ENCODE results near the gene POLQ.

The POLQ gene

GRCh38 chr3:121574449-121574848 lies 28.7 kb upstream of the POLQ start:
- no peak for DNase-seq (ENCODE audit: low spot score)
- TF ChIP-seq CTCF (IDR thresholded peaks at IDR 0.05; ENCODE audit: borderline replicate concordance, control extremely low read depth, extremely low read depth, insufficient read depth, missing control alignments) = no peak
- in situ Hi-C loops (cut with MboI; ENCODE audit: low sequenced_read_pairs, unreplicated experiment) = loop anchor here (25.0 kb wide), 2 partner anchors 413 to 688 kb away; no protein-coding TSS in a partner anchor

DNA sequence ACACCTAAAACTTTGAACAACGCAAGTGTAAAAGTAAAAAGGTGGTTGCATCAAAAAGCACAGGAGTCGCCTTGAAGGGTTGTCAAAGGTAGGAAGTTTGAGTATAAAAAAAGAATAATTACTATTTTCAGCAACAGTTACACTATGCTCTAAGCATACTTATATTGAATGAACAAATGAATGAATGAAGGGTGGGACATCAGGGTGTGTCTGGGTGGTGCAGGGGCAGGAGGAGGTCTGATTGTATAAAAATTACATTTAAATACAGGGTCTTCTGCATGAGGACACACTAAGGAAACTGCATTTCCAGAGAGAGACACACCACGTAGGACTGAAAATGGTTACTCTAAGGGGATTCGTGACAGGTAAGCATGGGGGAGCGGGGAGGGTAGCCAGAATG lies 21.9 kb upstream of the POLQ start, which contains the start of gene ARGFX:
TSS of gene ARGFX (plus strand) at position 301 of the 400 bp plus-strand sequence. CDS start 2,765 bp downstream, outside the sequence.
- in situ Hi-C loops (cut with MboI; ENCODE audit: low sequenced_read_pairs, unreplicated experiment) = loop anchor here (25.0 kb wide), 2 partner anchors 420 to 695 kb away; no protein-coding TSS in a partner anchor
- no peak for DNase-seq (ENCODE audit: low spot score)
- TF ChIP-seq CTCF (IDR thresholded peaks at IDR 0.05; ENCODE audit: borderline replicate concordance, control extremely low read depth, extremely low read depth, insufficient read depth, missing control alignments) = no peak

DNA sequence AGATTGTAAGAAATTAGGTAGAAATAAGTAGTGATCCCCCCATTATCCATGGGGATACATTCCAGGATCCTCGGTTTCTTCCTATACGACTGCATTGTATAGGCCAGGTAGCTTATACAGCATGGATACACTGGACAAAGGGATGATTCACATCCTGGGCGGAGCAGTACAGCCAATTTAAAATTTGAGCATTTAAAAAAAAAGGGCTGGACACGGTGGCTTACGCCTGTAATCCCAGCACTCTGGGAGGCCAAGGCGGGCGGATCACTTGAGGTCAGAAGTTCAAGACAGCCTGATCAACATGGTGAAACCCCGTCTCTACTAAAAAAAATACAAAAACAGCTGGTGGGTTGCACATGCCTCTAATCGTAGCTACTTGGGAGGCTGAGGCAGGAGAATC lies 21.0 kb upstream of the POLQ start:
- TF ChIP-seq CTCF (IDR thresholded peaks at IDR 0.05; ENCODE audit: borderline replicate concordance, control extremely low read depth, extremely low read depth, insufficient read depth, missing control alignments) = no peak
- no peak for DNase-seq (ENCODE audit: low spot score)
- in situ Hi-C loops (cut with MboI; ENCODE audit: low sequenced_read_pairs, unreplicated experiment) = loop anchor here (25.0 kb wide), 2 partner anchors 421 to 696 kb away; no protein-coding TSS in a partner anchor

GRCh38 chr3:121562148-121562547 lies 16.4 kb upstream of the POLQ start:
- in situ Hi-C loops (cut with MboI; ENCODE audit: low sequenced_read_pairs, unreplicated experiment) = loop anchor here (25.0 kb wide), 2 partner anchors 425 to 700 kb away; no protein-coding TSS in a partner anchor
- no peak for DNase-seq (ENCODE audit: low spot score)
- no peak for TF ChIP-seq CTCF (IDR thresholded peaks at IDR 0.05; ENCODE audit: borderline replicate concordance, control extremely low read depth, extremely low read depth, insufficient read depth, missing control alignments)

GRCh38 chr3:121557426-121557934 lies 11.7 kb upstream of the POLQ start:
- in situ Hi-C loops (cut with MboI; ENCODE audit: low sequenced_read_pairs, unreplicated experiment) = loop anchor here (25.0 kb wide), 2 partner anchors 430 to 705 kb away; no protein-coding TSS in a partner anchor
- TF ChIP-seq CTCF (IDR thresholded peaks at IDR 0.05; ENCODE audit: borderline replicate concordance, control extremely low read depth, extremely low read depth, insufficient read depth, missing control alignments) = no peak
- DNase-seq (ENCODE audit: low spot score) = no peak

DNA sequence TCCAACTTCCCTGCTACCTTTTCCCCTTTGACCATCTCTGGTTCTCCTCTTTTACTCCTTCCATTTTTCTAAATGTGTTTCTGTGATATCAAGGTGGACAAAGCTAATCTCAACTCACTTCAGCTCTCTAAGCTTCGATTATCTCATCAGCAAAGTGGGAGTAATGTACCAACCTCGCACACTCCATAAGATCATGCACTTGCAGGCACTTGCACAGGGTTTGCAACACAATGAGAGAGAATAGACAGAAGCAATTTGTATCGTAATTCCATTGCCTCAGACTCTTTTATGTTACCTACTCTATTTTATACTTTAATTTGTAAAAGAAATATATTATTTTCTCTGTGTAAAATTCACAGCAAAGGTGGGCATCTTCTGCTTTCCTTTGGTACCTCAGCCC lies 7.0 kb upstream of the POLQ start:
- DNase-seq (ENCODE audit: low spot score) = no peak
- TF ChIP-seq CTCF (IDR thresholded peaks at IDR 0.05; ENCODE audit: borderline replicate concordance, control extremely low read depth, extremely low read depth, insufficient read depth, missing control alignments) = no peak
- in situ Hi-C loops (cut with MboI; ENCODE audit: low sequenced_read_pairs, unreplicated experiment) = loop anchor here (25.0 kb wide), 2 partner anchors 435 to 710 kb away; no protein-coding TSS in a partner anchor

Data from GM13976 (cell line).